ENCODE data around the gene MZT2B. TPM values are rescaled to one million over a fixed set of nuclear protein-coding genes. Genes with fewer than 3 reads are reported as not detected.
"Not testable (repeated sequence)": the region's sequence is repeated elsewhere in the genome, so short reads cannot be mapped to it uniquely, and the experiment has no call there.

The MZT2B gene
- total RNA-seq, 1 donor from 2014 or later: 59.7 TPM

- no peak for DNase-seq
These were observed 29.1 kb upstream of the MZT2B start for GRCh38 chr2:130152816-130153595.

GRCh38 chr2:130153721-130154422 is 28.2 kb upstream of the MZT2B start:
- not testable (repeated sequence) for DNase-seq

GRCh38 chr2:130154423-130154770 is 27.7 kb upstream of the MZT2B start:
- not testable (repeated sequence) for DNase-seq

DNA sequence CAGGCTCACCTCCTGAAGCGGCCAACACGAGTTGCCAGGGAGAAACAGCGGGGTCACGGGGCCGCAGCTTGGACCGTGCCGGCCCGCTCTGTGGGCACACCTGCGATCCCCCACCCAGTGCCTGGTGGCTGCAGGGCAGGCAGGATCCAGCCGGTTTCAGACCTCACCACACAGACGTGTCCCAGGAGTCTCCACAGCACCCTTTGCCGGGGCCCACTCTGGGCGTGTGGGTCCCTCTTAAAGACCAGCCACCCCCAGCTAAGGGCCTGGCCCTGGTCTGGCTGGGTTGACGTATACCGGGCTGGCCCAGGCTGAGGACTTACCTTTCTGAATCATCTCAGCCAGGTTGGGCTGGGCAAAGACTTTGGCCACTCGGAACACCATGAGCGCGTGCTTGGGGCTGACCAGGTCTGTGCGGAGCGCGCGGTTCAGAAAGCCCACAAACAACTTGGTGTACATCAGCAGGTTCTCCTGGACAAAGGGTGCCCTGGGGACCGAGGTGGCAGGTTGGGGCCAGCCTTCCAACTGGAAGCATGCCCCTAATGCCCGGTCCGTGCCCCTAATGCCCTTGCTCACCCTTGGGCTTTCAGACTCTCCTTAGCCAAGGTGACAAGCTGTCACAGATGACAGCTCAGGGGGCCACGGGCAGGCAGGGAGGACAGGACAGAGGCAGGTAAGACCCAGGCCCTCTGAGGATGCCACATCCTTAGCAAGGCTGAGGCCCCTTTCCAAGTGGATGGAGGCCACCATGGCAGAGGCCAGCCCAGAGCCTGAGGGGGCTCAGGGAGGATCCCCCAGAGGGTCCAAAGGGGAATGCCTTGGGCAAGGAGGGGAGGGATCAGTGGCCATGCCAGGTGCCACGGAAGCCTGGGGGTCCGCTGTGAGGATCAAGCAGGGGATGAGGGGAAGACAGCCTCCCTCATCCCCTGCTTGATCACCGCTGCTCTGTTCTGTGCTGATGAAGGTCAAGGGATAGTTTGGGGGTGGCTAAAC is 27.0 kb upstream of the MZT2B start:
- no peak for DNase-seq

GRCh38 chr2:130155956-130156623 is 26.0 kb upstream of the MZT2B start:
- not testable (repeated sequence) for DNase-seq

DNA sequence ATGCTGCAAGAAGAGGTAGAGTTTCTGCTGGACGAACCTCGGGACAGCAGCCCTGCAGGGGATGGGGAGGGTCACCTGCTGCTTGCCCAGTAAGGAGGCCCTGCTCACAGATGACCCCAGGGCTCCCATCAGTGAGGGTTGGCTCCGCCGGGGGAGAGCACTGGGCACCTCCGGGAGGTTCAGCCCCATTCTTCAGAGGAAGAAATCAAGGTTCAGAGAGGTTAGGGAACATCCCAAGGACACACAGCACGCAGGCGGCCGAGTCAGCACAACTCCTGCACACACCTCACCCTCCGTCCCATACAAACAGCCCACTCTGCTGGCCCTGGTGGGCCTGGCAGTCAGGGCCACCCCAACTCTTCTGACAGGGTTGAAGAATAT is 25.4 kb upstream of the MZT2B start:
- no peak for DNase-seq

DNA sequence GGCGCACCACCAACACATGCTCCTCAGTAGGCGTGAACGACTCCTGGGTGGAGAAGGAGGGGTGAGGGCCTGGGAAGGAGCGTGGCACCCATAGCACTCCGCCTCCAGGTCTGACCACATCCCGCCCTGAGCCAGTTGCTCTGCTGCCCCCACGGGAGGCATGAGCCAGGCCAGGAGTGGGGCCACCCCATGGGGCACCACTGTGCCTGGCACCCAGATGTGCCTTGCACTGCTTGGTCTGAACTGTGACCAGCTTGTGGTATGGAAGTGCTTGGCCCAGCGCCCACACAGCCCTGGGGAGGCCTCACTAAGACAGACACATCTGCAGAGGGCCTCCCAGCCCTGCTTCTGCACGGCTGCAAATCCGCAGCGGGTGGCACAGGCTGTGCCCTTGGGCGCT is 24.7 kb upstream of the MZT2B start:
- not testable (repeated sequence) for DNase-seq

GRCh38 chr2:130157825-130158514 is 24.1 kb upstream of the MZT2B start:
- DNase-seq: not testable (repeated sequence)

DNA sequence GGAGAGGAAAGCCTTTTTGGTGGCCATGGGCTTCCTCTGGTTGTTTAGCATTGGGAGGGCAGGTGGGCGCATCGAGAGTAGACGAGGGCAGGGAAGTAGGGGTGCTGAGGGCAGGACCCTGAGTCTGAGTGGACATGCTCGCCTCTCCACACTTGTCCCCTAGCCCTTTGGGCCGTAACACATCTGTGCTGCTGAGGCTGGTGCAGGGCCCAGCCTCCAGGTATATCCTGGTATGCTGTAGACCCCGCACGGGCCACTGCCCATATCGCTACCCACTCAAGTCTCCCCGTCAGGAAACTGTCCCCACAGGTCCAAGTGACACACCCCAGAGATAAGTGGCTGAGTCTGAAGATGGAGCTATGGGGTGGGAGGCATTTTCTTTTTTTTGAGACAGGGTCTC is 23.4 kb upstream of the MZT2B start:
- no peak for DNase-seq

- DNase-seq: not testable (repeated sequence)
These were observed 22.7 kb upstream of the MZT2B start for GRCh38 chr2:130159376-130159775.

- no peak for DNase-seq
These were observed 21.9 kb upstream of the MZT2B start for GRCh38 chr2:130160131-130160530.

GRCh38 chr2:130160838-130161705 is 21.0 kb upstream of the MZT2B start:
- DNase-seq: not testable (repeated sequence)

DNA sequence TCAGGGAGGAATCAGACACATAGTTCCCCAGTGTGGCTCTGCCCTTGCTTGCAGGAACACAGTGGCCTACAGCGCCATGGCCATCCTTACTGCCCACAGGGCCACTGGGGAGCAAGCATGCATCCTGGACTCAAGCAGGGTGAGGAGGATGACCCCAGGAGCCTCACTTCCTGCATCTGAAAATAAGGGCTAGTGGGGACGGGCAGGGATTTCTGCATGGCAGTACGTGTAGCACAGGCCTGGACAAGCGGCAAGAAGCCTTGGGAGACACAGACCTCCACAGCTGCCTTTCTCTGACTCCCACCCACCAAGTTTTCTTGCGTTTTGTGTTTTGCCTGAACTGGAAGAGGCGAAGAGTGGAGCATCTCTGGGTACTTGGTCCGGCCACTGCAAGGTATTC is 19.6 kb upstream of the MZT2B start:
- DNase-seq: not testable (repeated sequence)

DNA sequence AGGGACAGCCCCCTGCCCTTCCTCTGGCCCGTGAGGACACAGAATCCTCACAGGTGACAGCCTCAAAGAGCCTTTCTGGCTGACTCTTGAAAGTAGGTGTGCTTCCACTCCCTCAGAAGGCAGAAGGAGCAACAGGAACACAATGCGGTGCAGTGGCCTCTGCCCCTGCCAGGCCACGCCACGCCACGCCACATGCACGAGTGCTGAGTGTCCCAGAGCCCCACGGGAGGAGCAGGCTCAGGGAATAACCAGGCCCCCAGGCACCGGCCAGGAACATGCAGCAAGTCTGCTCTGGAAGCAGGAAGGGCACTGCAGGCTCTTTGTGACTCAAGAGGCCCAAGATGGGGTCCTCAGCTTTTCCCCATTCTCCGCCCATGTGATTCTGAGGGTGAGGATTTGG is 19.1 kb upstream of the MZT2B start:
- no peak for DNase-seq

DNA sequence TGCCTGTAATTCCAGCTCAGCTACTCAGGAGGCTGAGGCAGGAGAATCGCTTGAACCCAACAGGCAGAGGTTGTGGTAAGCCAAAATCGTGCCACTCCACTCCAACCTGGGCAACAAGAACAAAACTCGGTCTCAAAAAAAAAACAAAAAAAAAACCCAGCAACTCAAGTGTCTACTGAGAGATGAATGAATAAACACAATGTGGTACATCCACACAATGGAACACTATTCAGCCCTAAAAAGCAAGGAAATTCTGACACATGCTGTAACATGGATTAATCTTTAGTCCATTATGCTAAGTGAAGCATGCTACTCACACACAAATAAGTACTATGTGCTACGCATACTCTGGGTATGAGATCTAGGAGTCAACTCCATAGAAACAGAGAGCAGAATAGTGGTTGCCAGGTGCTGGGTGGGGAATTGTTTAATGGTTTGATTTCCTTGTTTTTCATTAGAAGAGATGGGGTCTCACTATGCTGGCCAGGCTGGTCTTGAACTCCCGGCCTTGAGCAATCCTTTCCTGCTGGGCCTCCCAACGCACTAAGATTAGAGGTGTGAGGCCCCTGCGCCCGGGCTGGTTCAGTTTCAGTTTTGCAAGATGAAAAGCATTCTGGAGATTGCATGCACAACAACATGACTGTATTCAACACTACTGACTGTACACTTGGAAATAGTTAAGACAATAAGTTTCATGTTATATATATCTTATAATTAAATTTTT is 16.6 kb upstream of the MZT2B start:
- DNase-seq: no peak

DNA sequence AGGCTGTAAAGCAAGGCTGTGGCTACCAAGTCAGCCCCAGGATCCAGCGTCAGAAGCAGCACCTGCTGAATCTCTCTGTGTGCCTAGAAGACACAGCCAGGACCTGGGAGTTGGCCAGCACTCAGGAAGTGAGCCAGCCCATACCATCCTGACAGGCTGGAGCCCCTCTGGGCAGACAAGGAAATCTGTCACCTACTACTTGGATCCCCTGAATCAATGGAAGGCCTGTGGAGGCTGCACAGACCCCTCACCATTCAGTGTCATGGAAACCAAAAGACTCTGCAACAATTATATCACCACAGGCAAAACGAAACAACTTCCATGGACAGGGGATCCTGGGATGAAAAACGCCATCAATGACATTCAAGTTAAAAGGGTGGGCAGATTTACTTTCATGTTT is 15.5 kb upstream of the MZT2B start:
- DNase-seq: not testable (repeated sequence)

DNA sequence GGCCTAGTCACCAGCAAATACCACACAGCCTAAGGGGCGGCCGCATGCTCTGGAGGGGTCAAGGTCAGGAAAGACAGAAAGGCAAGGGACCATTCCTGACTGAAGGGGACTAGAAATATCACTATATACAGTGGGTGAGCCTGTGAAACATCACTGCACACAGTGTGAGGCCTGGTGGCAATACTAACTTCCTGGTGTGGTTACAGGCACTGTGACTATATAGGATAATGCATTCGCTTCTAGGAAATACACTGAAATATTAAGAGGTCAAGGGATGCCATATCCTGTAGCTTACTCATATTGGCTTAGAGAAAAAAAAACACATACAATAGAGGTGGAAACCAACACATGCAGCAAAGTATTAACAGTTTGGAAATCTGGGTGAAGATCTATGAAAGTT is 12.9 kb upstream of the MZT2B start:
- DNase-seq: not testable (repeated sequence)

DNA sequence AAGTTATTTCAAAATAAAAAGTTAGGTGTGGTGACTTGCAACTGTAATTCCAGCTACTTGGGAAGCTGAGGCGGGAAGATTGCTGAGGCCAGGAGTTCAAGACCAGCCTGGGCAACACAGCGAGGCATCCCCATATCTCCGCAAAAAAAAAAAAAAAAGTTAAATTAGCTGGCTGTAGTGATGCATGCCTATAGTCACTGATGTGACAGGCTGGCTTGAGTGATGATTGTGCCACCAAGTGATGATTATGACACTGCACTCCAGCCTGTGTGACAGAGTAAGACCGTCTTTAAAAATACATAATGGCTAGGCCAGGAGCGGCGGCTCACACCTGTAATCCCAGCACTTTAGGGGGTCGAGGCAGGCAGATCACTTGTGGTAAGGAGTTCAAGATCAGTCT is 12.2 kb upstream of the MZT2B start:
- DNase-seq: no peak

DNA sequence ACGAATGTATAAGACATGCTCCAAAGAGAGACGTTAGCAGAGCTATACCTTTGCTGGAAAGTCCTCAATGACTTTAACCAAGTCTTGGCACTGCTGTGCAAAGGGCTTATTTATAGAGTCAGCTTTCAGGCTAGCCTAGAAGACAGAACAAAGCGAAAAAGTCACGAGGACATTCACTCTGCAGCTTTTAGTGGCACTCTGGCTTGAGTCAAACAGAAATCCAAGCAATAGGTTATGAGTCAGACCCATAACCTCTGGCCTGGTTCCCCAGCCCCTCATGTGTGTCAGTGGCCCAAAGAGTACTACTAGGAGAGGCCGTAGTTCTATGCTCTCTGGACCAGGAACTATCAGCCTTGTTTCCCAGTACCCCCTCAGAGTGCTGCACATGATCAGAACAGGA is 7.2 kb upstream of the MZT2B start:
- not testable (repeated sequence) for DNase-seq

Data from skin of body (tissue), 2 donors.